ENCODE data around the gene NOVA2.

DNA sequence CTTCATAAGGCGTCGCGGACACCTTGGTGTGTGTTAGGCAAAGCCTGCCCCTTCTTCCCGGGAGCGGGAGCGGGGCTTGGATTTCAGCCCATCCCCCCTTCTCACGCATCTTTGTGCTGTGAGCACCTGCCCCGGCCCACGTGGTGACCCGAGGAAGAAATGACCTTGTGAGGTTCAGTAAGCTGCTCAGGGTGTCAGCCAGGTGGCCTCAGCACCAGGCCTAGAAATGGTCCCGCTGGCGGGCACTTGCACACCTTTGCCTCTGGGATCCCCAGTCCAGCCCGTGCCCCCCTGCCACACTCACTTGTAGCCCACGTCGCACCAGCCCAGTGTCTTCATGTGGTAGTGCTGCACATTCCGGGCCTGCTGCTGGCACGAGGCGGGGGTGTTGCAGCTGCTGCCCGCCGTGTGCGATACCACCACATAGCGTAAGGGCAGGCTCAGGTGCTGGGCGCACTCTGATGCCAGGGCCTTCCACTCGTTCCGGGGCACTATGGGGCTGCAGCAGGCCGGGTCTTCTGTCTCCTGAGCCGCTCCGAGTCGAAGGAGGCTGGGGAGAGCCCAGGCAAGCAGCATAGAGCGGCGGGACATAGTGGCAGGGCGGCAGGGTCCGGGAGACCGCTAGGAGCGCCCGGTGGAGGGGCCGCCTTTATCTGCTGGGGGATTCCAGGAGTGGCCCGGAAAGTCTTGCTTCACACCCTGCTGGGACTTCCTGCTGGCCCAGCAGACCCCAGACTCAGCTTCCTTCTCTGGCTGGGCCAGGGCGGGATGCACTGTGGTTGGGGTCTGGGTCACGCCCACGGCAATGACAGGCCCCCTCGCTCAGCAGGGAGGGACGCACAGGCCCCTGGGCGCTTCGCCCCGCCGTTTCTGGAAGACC is 49.0 kb upstream of the NOVA2 start, which contains the start of gene PGLYRP1:
- no peak for TF ChIP-seq EZH2 (IDR thresholded peaks at IDR 0.05; ENCODE audit: borderline replicate concordance, insufficient read depth, low read depth, low read length, poor library complexity, severe bottlenecking)
- TF ChIP-seq, protein P1, sequence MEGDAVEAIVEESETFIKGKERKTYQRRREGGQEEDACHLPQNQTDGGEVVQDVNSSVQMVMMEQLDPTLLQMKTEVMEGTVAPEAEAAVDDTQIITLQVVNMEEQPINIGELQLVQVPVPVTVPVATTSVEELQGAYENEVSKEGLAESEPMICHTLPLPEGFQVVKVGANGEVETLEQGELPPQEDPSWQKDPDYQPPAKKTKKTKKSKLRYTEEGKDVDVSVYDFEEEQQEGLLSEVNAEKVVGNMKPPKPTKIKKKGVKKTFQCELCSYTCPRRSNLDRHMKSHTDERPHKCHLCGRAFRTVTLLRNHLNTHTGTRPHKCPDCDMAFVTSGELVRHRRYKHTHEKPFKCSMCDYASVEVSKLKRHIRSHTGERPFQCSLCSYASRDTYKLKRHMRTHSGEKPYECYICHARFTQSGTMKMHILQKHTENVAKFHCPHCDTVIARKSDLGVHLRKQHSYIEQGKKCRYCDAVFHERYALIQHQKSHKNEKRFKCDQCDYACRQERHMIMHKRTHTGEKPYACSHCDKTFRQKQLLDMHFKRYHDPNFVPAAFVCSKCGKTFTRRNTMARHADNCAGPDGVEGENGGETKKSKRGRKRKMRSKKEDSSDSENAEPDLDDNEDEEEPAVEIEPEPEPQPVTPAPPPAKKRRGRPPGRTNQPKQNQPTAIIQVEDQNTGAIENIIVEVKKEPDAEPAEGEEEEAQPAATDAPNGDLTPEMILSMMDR (IDR thresholded peaks at IDR 0.05): no peak

Data from B cell (primary cell).